ENCODE measurements around the gene SYT6. TPM values are rescaled to one million over a fixed set of nuclear protein-coding genes. Genes with fewer than 3 reads are reported as not detected.

The SYT6 gene
- total RNA-seq, 2 experiments from 2014 or later, result not detected

DNA sequence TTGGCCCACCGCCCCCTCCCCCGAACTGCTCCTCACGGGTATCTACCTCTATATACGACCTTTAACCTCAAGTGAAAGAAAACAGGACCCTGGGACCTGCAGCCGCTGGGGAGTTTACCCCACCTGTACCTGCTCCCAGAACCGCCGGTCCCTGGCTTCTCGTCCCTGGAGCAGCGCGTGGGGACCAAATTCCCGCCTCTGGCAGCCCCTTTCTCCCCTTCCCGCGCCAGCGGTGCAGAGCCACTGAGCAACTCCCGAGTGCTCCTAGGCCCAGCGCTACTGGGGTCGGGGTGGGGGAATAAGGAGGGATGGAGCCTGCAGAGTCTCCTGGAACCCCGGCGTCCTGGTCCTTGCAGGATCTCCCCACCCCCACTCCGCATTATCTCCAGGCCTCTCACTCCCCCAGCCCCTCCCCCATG is 1.6 kb downstream of the SYT6 start:
- Mint-ChIP-seq H3K27ac (no peak overlapping the region), H3K4me3 (no peak overlapping the region), H3K27me3 (ENCODE audit: low read depth) (peaks cover 52% of the 10 kb centered on the region), H3K4me1 (ENCODE audit: low read depth) (peaks cover 11% of the 10 kb centered on the region), H3K9me3 (no peaks in the 10 kb centered on the region), H3K36me3 (ENCODE audit: low read depth) (no peaks in the 10 kb centered on the region)
- no peak for DNase-seq
- CTCF ChIA-PET, result interaction anchor here (1.5 to 2.3 kb wide), 2 partner anchors 25 to 131 kb away, joined by 4 to 7 read pairs; no protein-coding TSS in a partner anchor
- intact Hi-C loops (cut with micrococcal nuclease), result loop anchor here (10.0 kb wide), 1 partner anchor 177 kb away; the partner anchor contains the start of gene OLFML3

DNA sequence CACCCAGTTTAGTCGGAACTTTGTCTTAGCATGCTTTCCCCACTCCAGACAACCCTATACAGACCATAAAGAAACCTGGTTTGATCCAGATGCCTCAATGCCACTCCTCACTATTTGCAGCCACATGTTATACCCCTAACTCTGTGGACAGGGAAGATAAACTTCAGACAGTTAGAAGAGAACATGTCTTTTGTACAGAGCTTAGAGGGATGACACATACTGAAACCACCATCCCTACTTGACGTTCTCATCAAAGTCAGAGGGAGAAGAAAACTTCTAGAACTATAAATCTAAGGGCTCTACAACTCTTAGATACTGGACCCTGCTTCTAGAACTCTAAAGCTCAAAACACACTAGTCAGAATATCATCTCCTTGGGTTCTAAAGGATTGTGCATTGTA is 3.7 kb downstream of the SYT6 start:
- no peaks in the 10 kb centered on the region for H3K36me3 Mint-ChIP-seq (ENCODE audit: low read depth)
- DNase-seq, result no peak
- H3K4me3 Mint-ChIP-seq, result no peak overlapping the region
- H3K4me1 Mint-ChIP-seq (ENCODE audit: low read depth), result peaks cover 11% of the 10 kb centered on the region
- CTCF ChIA-PET, result no interaction called here
- no peaks in the 10 kb centered on the region for H3K9me3 Mint-ChIP-seq
- intact Hi-C loops (cut with micrococcal nuclease), result loop anchor here (10.0 kb wide), 1 partner anchor 175 kb away; the partner anchor contains the start of gene OLFML3
- H3K27me3 Mint-ChIP-seq (ENCODE audit: low read depth), result peaks cover 37% of the 10 kb centered on the region
- H3K27ac Mint-ChIP-seq, result no peak overlapping the region

DNA sequence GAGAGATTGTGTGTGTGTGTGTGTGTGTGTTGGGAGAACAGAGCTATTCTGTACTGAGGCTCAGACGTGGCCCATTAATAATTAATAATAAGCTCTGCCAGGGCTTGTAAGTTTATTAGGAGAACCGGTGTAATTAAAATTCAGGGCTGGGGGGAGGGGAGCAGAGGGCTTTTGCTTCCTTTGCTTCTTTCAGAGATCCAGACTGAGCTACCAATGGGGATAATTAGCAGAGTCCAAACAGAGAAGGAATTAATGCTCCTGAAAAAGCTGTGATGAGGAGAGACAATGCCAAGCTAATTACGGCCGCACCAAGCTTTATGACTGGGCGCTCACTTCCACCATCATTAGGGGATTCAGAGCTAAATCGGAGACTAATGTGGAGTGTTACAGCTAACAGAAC is 4.5 kb downstream of the SYT6 start:
- Mint-ChIP-seq H3K4me3 (no peak overlapping the region), H3K9me3 (no peaks in the 10 kb centered on the region), H3K36me3 (ENCODE audit: low read depth) (no peaks in the 10 kb centered on the region), H3K27ac (no peak overlapping the region), H3K27me3 (ENCODE audit: low read depth) (peaks cover 30% of the 10 kb centered on the region), H3K4me1 (ENCODE audit: low read depth) (peaks cover 5% of the 10 kb centered on the region)
- CTCF ChIA-PET, result interaction anchor here (0.6 to 0.8 kb wide), 4 partner anchors 9 to 1929 kb away, joined by 3 to 5 read pairs (median 4); no protein-coding TSS in a partner anchor
- intact Hi-C loops (cut with micrococcal nuclease), result no loop called here
- no peak for DNase-seq

DNA sequence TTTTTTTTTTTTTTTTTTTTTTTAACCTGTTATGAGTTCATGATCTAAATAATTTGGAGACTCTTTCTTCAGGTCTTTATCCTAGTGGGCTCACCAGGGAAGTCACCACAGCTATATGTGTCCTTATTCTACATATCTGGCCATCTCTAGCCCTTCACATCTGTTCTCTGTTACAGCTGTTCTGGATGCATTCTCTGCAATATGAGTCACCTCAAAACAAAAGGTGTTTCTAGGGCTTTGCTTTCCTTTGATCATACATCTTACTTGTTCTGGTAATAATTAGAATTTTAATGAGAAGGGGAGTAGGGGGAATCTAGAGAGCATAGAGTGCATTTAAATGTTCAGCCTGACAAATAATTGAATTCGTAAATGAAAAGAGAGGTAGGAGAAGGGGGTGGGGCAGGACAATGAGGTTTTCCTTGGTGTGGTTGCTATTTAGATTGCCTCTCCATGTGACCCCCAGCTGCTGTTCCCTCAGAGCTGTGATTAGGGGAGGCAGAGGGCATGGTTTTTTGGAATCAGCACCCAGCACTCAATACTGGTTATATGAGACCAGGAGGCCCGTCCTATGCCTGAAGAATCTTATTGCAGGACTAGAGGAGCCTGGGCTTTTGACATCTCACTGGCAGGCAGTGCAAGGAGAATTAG is 8.0 kb downstream of the SYT6 start:
- no peak for DNase-seq
- Mint-ChIP-seq H3K9me3 (no peaks in the 10 kb centered on the region), H3K36me3 (ENCODE audit: low read depth) (no peaks in the 10 kb centered on the region), H3K27ac (no peak overlapping the region), H3K4me1 (ENCODE audit: low read depth) (no peaks in the 10 kb centered on the region), H3K27me3 (ENCODE audit: low read depth) (peaks cover 11% of the 10 kb centered on the region), H3K4me3 (no peak overlapping the region)
- CTCF ChIA-PET, result interaction anchor here (1.0 kb wide), 1 partner anchor 137 kb away, joined by 4 read pairs; no protein-coding TSS in a partner anchor
- intact Hi-C loops (cut with micrococcal nuclease), result no loop called here

DNA sequence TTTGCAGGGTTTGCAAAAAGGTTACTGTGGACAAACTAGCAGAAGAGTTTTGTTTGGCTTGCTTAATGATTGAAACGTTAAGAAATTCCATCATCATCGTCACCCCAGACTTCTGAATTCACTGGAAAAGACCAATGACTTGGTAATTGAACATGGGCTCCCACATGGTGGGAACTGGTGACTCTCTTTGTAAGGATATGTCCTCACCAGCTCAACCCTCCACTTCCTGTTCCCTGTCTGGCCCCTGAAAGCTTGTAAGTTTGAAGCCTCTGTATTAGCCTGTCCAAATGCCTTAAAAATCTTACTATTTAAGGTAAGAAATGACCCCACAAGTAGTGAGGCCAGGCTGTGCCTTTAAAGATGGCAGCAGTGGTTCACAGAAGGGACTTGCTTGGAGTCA is 9.7 kb downstream of the SYT6 start:
- H3K4me3 Mint-ChIP-seq, result no peak overlapping the region
- CTCF ChIA-PET, result interaction anchor here (1.1 kb wide), 1 partner anchor 139 kb away, joined by 3 read pairs; no protein-coding TSS in a partner anchor
- H3K9me3 Mint-ChIP-seq, result no peaks in the 10 kb centered on the region
- peaks cover 8% of the 10 kb centered on the region for H3K27me3 Mint-ChIP-seq (ENCODE audit: low read depth)
- no peaks in the 10 kb centered on the region for H3K36me3 Mint-ChIP-seq (ENCODE audit: low read depth)
- intact Hi-C loops (cut with micrococcal nuclease), result no loop called here
- H3K27ac Mint-ChIP-seq, result no peak overlapping the region
- H3K4me1 Mint-ChIP-seq (ENCODE audit: low read depth), result no peaks in the 10 kb centered on the region
- DNase-seq, result no peak

DNA sequence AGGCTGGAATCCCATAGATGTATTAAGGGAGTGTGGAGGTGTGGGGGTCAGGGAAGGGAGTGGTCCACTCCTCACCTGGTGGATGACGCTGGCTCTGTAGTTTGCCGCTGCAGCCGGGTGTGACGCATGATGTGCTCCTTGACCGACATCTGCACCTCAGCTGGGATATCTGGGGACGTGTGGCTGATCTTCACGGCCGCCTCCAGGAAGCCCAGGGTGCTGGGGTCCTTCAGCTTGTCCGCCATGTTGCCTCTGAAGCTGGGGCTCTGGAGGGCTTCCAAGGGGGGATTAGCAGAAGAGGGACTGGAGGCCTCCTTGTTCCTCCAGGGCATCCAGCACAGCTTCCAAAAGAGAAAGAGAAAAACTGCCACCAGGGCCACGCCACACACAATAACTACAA is 14.1 kb downstream of the SYT6 start:
- no peaks in the 10 kb centered on the region for H3K36me3 Mint-ChIP-seq (ENCODE audit: low read depth)
- no peaks in the 10 kb centered on the region for H3K9me3 Mint-ChIP-seq
- no peak overlapping the region for H3K4me3 Mint-ChIP-seq
- no peak for DNase-seq
- peaks cover 7% of the 10 kb centered on the region for H3K27me3 Mint-ChIP-seq (ENCODE audit: low read depth)
- no peak overlapping the region for H3K27ac Mint-ChIP-seq
- intact Hi-C loops (cut with micrococcal nuclease), result no loop called here
- CTCF ChIA-PET, result no interaction called here
- no peaks in the 10 kb centered on the region for H3K4me1 Mint-ChIP-seq (ENCODE audit: low read depth)

DNA sequence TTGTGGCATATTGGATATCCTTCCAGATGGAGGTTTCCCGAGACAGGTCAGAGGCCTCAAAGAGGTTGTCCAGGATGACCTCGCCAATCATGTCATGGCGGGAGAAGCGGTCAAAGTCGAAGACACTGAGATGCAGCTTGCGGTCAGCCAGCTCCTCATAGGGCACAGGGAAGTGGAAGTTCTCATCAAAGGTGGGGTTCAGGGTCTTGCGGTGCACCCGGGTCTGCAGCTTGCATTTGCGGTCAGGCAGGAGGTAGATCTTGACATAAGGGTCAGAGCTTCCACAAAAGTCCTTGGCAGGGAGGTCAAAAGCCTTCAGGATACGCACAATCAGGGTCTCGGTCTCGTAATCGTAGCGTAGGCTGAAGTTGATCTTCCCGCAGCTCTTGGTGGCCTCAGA is 16.2 kb downstream of the SYT6 start:
- intact Hi-C loops (cut with micrococcal nuclease), result no loop called here
- Mint-ChIP-seq H3K4me1 (ENCODE audit: low read depth) (no peaks in the 10 kb centered on the region), H3K4me3 (no peak overlapping the region), H3K27ac (no peak overlapping the region), H3K36me3 (ENCODE audit: low read depth) (no peaks in the 10 kb centered on the region), H3K27me3 (ENCODE audit: low read depth) (peaks cover 8% of the 10 kb centered on the region), H3K9me3 (no peaks in the 10 kb centered on the region)
- DNase-seq, result no peak
- CTCF ChIA-PET, result interaction anchor here (0.9 kb wide), 1 partner anchor 12 kb away, joined by 3 read pairs; no protein-coding TSS in a partner anchor

DNA sequence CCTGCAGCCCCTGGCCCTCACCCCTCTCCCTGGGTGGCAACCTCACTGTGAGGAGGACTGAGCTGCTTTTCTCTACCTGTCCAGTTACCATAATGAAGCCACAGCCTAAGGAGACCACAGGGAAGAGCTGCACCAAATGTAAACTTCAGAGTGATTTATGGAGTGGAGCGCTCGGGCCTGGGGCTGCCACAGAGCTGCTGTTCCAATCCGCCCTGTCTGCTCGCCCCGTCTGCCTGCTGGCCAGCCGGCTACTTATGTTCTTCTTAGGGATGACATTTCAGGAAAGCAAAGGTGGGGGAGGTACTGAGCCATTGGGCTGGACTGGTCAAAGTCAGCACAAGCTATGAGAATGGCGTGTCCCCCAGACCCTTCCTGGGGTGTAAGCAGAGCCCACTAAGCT is 17.9 kb downstream of the SYT6 start:
- Mint-ChIP-seq H3K27ac (no peak overlapping the region), H3K9me3 (no peaks in the 10 kb centered on the region), H3K4me3 (no peak overlapping the region), H3K4me1 (ENCODE audit: low read depth) (no peaks in the 10 kb centered on the region), H3K36me3 (ENCODE audit: low read depth) (no peaks in the 10 kb centered on the region), H3K27me3 (ENCODE audit: low read depth) (peaks cover 8% of the 10 kb centered on the region)
- CTCF ChIA-PET, result interaction anchor here (2.3 kb wide), 1 partner anchor 147 kb away, joined by 7 read pairs; no protein-coding TSS in a partner anchor
- intact Hi-C loops (cut with micrococcal nuclease), result no loop called here
- DNase-seq, result no peak

DNA sequence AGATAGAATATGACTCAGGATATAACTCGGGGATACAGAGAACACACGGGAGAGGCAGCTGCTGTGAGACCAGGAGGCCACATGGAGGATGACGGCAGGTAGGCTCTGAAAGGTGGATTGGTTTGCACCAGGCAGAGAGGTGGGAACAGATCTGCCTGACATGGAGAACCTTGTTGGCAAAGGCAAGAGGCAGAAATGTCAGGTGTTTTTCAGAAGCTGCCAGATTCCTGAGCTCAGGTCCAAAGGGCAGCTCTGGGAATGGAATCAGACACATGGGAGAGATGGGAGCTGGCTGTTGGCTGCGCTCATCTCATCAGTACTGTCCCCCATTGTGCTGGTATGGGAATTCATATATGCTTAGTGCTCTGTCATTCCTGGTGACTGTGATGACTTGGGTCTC is 19.2 kb downstream of the SYT6 start:
- intact Hi-C loops (cut with micrococcal nuclease), result no loop called here
- H3K4me3 Mint-ChIP-seq, result no peak overlapping the region

DNA sequence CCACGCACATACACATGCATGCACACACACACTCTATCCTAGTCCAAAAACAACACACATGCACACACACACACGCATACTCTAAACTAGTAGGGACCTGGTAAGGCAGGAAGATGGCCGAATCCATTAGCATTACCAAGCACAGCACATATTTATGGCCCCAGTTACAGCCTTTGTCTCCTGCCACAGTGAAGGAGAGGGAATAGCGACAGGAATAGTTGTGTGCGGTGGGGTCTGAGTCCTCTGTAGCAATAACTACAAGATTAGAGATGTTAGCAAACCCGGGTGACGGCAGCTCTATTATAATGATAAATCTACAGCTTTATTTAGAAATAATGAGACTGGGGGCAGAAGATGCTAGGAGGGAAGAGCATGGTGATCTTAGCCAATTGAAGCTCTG is 20.5 kb downstream of the SYT6 start:
- CTCF ChIA-PET, result interaction anchor here (0.6 kb wide), 1 partner anchor 185 kb away, joined by 3 read pairs; no protein-coding TSS in a partner anchor
- Mint-ChIP-seq H3K27me3 (ENCODE audit: low read depth) (peaks cover 8% of the 10 kb centered on the region), H3K4me3 (no peak overlapping the region), H3K4me1 (ENCODE audit: low read depth) (peaks cover 7% of the 10 kb centered on the region), H3K27ac (no peak overlapping the region), H3K9me3 (no peaks in the 10 kb centered on the region), H3K36me3 (ENCODE audit: low read depth) (no peaks in the 10 kb centered on the region)
- no peak for DNase-seq
- intact Hi-C loops (cut with micrococcal nuclease), result no loop called here

More for the DNA sequence above, 19.2 kb downstream of the SYT6 start:
- H3K27ac Mint-ChIP-seq, result no peak overlapping the region
- H3K27me3 Mint-ChIP-seq (ENCODE audit: low read depth), result peaks cover 8% of the 10 kb centered on the region
- CTCF ChIA-PET, result interaction anchor here (2.3 kb wide), 1 partner anchor 148 kb away, joined by 7 read pairs; no protein-coding TSS in a partner anchor
- no peaks in the 10 kb centered on the region for H3K9me3 Mint-ChIP-seq
- DNase-seq, result no peak
- H3K4me1 Mint-ChIP-seq (ENCODE audit: low read depth), result peaks cover under 1% of the 10 kb centered on the region
- H3K36me3 Mint-ChIP-seq (ENCODE audit: low read depth), result no peaks in the 10 kb centered on the region

DNA sequence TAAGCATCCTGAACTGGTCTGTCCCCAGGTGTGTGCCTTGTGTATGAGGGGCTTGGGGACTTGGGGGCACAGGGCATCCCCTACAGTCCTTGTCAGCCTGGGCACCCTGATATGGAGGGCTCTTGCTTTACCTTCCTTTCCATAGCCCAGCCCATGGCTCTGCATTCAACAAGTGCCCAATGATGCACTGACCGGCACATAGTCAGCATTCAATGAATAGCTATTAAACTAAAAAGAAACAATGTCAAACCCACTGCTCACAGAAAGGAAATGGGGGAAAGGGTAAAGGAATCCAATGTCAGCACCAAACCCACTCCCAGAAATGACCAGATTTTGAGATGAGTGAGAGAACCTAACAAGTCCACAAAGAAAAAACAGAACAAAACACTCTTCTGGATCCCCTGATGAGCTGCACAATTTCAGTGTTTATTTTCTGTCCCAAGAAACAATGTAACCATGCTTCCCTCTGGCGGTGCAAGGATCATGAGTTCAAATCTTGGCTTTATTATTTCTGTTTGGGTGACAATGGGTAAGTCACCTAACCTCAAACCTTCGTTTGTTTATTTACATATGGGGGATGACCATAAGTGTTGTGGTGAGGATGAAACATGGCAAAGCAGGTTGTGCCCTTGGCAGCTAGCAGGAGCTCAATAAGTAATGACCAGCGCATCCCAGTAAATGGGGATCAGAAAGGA is 22.0 kb downstream of the SYT6 start:
- Mint-ChIP-seq H3K27me3 (ENCODE audit: low read depth) (peaks cover 6% of the 10 kb centered on the region), H3K4me3 (no peak overlapping the region), H3K9me3 (no peaks in the 10 kb centered on the region), H3K36me3 (ENCODE audit: low read depth) (no peaks in the 10 kb centered on the region), H3K4me1 (ENCODE audit: low read depth) (peaks cover 7% of the 10 kb centered on the region), H3K27ac (no peak overlapping the region)
- intact Hi-C loops (cut with micrococcal nuclease), result no loop called here
- CTCF ChIA-PET, result interaction anchor here (1.1 kb wide), 1 partner anchor 215 kb away, joined by 3 read pairs; no protein-coding TSS in a partner anchor
- no peak for DNase-seq

DNA sequence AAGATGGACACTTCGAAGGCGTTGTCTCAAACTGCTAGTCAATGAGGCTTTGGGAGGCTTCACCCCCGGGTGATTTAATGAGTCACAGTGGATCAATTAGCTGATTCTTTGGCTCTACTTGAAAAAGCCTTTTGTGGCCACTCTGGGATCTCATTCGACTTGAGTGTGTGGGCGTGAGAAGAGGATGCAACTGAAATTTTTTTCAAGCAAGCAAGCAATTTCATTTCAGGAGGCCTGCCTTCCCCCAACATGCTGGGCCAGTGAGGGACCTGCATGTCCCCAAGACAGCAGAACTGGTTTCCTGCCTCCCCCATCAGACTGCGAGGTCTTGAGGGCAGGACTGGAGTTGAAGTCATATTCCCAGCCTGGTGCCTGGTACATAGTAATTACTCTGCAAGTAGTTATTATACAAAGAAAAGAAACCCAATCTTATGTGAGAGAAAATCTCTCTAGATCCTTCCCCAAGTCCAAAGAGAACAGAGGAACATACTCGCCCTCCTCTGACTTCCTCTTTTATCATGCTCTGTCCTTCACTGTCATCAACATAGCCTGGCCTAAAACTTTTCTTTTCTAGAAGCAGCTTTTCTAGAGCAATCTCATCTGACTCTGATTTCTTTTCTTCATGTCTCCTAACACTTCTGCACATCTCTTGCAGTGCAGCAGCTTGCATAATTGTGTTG is 22.7 kb downstream of the SYT6 start:
- H3K27me3 Mint-ChIP-seq (ENCODE audit: low read depth), result peaks cover 5% of the 10 kb centered on the region
- intact Hi-C loops (cut with micrococcal nuclease), result no loop called here
- peaks cover 7% of the 10 kb centered on the region for H3K4me1 Mint-ChIP-seq (ENCODE audit: low read depth)
- CTCF ChIA-PET, result interaction anchor here (1.1 kb wide), 1 partner anchor 216 kb away, joined by 3 read pairs; no protein-coding TSS in a partner anchor
- H3K9me3 Mint-ChIP-seq, result no peaks in the 10 kb centered on the region
- no peak for DNase-seq
- H3K4me3 Mint-ChIP-seq, result no peak overlapping the region
- H3K27ac Mint-ChIP-seq, result no peak overlapping the region
- no peaks in the 10 kb centered on the region for H3K36me3 Mint-ChIP-seq (ENCODE audit: low read depth)
